A673 (cell line): ENCODE data around the gene ADAMTSL1. TPM values are rescaled to one million over a fixed set of nuclear protein-coding genes. Genes with fewer than 3 reads are reported as not detected.

Experiments used
- BruUV-seq: library from RNA; stranded (reverse); fragments of 400-500 nt; replicated peaks from 2 replicates; lab custom pipeline; 2021; lab: Mats Ljungman, UMichigan
- CTCF ChIA-PET: fragments of 300-600 bp; sonication (Branson Sonifier 250); formaldehyde crosslinking; loops from one replicate; lab custom pipeline; 2022; ENCODE audit warnings: antibody characterized with exemption; lab: Charles Lee
- POLR2A ChIA-PET: fragments of 300-600 bp; sonication (Branson Sonifier 250); formaldehyde crosslinking; loops from one replicate; lab custom pipeline; 2022; ENCODE audit warnings: antibody characterized with exemption; ENCODE audit not compliant: low non-redundant PET; lab: Charles Lee
- DNase-seq: peaks from one replicate; pipeline ENCODE4 v3.0.0-alpha.2; 2015; ENCODE audit warnings: low spot score
- H3K27ac ChIP-seq: fragments of 200-600 bp; sonication (generic); 2 replicates; pipeline ENCODE4 v1.5.1; 2016; ENCODE audit warnings: mixed run types, low read depth, mild to moderate bottlenecking, mixed read lengths, antibody characterized with exemption, low read length; ENCODE audit not compliant: poor library complexity, severe bottlenecking
- H3K27me3 ChIP-seq: fragments of 200-600 bp; sonication (generic); replicated peaks from 2 replicates; pipeline ENCODE4 v1.6.1; 2017; ENCODE audit warnings: mixed run types, low read depth, mild to moderate bottlenecking, mixed read lengths, antibody characterized with exemption, low read length; ENCODE audit not compliant: insufficient read depth, poor library complexity
- H3K36me3 ChIP-seq: fragments of 200-600 bp; sonication (generic); 2 replicates; pipeline ENCODE4 v1.6.1; 2016; ENCODE audit warnings: mixed run types, mild to moderate bottlenecking, mixed read lengths, antibody characterized with exemption, low read length; ENCODE audit not compliant: insufficient read depth, poor library complexity, severe bottlenecking
- H3K4me1 ChIP-seq: fragments of 200-600 bp; sonication (generic); 2 replicates; pipeline ENCODE4 v1.6.1; 2017; ENCODE audit warnings: mixed run types, mild to moderate bottlenecking, mixed read lengths, antibody characterized with exemption, low read length; ENCODE audit not compliant: insufficient read depth, poor library complexity, severe bottlenecking
- H3K4me3 ChIP-seq: fragments of 200-600 bp; sonication (generic); 2 replicates; pipeline ENCODE4 v1.5.1; 2016; ENCODE audit warnings: low read depth, mixed run types, mild to moderate bottlenecking, mixed read lengths, low read length; ENCODE audit not compliant: poor library complexity, severe bottlenecking
- H3K9me3 ChIP-seq: fragments of 200-600 bp; sonication (generic); 2 replicates; pipeline ENCODE4 v1.6.1; 2016; ENCODE audit warnings: mixed run types, low read depth, mild to moderate bottlenecking, mixed read lengths, antibody characterized with exemption, low read length; ENCODE audit not compliant: poor library complexity, severe bottlenecking
- EZH2 ChIP-seq: fragments of 200-600 bp; sonication (generic); IDR thresholded peaks from 2 replicates; pipeline ENCODE4 v1.6.1; 2017; ENCODE audit warnings: borderline replicate concordance, low read depth, mild to moderate bottlenecking, mixed read lengths, antibody characterized with exemption, low read length; ENCODE audit not compliant: poor library complexity, severe bottlenecking
- intact Hi-C: fragments of 100-400 bp; cut with micrococcal nuclease; formaldehyde crosslinking; loops from one replicate; pipeline ENCODE4 v1.10.0; 2022; ENCODE audit not compliant: unreplicated experiment
- total RNA-seq: library from RNA; stranded (reverse); gene quantifications from 2 replicates; pipeline ENCODE4 v1.2.3, GENCODE V29; 2021
- TF ChIP-seq, protein P1 (sequence below): fragments of 300-800, 200-600 bp; sonication (generic); conservative IDR thresholded peaks from 2 replicates; pipeline ENCODE4 v1.5.1; 2017; ENCODE audit warnings: low read depth, mild to moderate bottlenecking, antibody characterized with exemption, low read length, moderate library complexity, mixed read lengths

The ADAMTSL1 gene
- total RNA-seq, 1 experiment from 2014 or later: not detected

DNA sequence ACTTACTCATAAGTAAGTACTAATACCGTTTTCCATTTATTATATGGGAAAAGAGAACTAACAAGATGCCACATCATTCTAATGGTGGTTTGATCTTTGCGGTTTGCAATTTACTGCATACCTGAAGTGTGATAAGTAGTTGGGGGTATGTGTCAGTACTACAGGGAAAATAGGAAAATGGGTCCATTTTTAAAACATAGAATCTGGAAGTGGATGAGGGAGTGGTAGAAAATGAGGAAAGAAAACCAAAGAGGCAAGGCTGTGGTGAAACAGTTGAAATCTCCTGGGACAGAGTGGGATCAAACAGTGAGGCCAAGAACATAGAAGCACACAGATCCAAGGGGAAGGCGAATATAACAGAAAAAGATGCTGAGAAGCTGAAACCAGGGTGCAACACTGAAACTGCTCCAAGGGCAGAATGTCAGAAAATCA is 6.7 kb downstream of the ADAMTSL1 start:
- ChIA-PET CTCF (no interaction called here), POLR2A (no interaction called here)
- Histone ChIP-seq H3K27me3 (no peaks in the 10 kb centered on the region), H3K9me3 (no peaks in the 10 kb centered on the region), H3K36me3 (no peaks in the 10 kb centered on the region), H3K4me1 (no peaks in the 10 kb centered on the region), H3K27ac (no peak overlapping the region), H3K4me3 (no peak overlapping the region)
- no TSS peak for BruUV-seq
- no peak for DNase-seq
- no peak for TF ChIP-seq EZH2
- TF ChIP-seq, protein P1, sequence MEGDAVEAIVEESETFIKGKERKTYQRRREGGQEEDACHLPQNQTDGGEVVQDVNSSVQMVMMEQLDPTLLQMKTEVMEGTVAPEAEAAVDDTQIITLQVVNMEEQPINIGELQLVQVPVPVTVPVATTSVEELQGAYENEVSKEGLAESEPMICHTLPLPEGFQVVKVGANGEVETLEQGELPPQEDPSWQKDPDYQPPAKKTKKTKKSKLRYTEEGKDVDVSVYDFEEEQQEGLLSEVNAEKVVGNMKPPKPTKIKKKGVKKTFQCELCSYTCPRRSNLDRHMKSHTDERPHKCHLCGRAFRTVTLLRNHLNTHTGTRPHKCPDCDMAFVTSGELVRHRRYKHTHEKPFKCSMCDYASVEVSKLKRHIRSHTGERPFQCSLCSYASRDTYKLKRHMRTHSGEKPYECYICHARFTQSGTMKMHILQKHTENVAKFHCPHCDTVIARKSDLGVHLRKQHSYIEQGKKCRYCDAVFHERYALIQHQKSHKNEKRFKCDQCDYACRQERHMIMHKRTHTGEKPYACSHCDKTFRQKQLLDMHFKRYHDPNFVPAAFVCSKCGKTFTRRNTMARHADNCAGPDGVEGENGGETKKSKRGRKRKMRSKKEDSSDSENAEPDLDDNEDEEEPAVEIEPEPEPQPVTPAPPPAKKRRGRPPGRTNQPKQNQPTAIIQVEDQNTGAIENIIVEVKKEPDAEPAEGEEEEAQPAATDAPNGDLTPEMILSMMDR: no peak
- intact Hi-C loops: no loop called here

GRCh38 chr9:18482371-18482770 is 8.4 kb downstream of the ADAMTSL1 start:
- no peaks in the 10 kb centered on the region for H3K27me3 ChIP-seq
- H3K4me1 ChIP-seq: no peaks in the 10 kb centered on the region
- H3K27ac ChIP-seq: no peak overlapping the region
- POLR2A ChIA-PET: no interaction called here
- no peak overlapping the region for H3K4me3 ChIP-seq
- no peak for DNase-seq
- CTCF ChIA-PET: no interaction called here
- H3K9me3 ChIP-seq: no peaks in the 10 kb centered on the region
- intact Hi-C loops: no loop called here
- TF ChIP-seq, protein P1: no peak
- no peak for TF ChIP-seq EZH2
- no peaks in the 10 kb centered on the region for H3K36me3 ChIP-seq
- BruUV-seq: no TSS peak

DNA sequence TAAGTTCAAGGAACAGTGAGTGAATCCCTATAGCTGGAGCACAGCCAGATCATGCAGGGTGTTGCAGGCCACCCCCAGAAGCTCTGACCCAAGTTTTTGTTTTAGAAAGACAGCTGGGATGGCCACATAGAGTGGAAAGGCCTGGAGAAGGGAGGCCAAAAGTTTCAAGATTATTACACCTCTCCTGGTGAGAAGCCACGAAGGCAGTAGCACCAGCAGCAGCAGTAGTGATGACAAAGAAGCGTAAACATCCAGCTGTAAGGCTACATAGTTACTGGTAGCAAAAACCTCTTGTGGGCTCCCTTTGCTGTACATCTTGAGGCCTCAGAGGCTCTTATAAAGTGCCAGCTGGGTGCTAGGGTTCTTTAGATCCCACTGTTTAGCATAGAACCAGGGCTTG is 11.8 kb downstream of the ADAMTSL1 start:
- POLR2A ChIA-PET: no interaction called here
- TF ChIP-seq, protein P1: no peak
- no peak for TF ChIP-seq EZH2
- intact Hi-C loops: no loop called here
- Histone ChIP-seq H3K4me1 (no peaks in the 10 kb centered on the region), H3K27ac (no peak overlapping the region), H3K36me3 (no peaks in the 10 kb centered on the region), H3K9me3 (no peaks in the 10 kb centered on the region), H3K4me3 (no peak overlapping the region), H3K27me3 (no peaks in the 10 kb centered on the region)
- DNase-seq: no peak
- no TSS peak for BruUV-seq
- CTCF ChIA-PET: no interaction called here
